Measurements from ENCODE around the gene HENMT1.

- TF ChIP-seq FOSL2 (IDR thresholded peaks at IDR 0.05) (no peak), FOSL2 (CRISPR knock-in tag; IDR thresholded peaks at IDR 0.05) (no peak; the same call in 1 of the 2 replicates), CTCF (IDR thresholded peaks at IDR 0.05) (no peak), KDM5A (IDR thresholded peaks at IDR 0.05) (no peak), POLR2A (IDR thresholded peaks at IDR 0.05; ENCODE audit: low read length) (no peak), MYC (IDR thresholded peaks at IDR 0.05; ENCODE audit: borderline replicate concordance, low read length) (no peak), MAFK (IDR thresholded peaks at IDR 0.05; ENCODE audit: partially characterized antibody) (no peak), EP300 (IDR thresholded peaks at IDR 0.05) (no peak), RCOR1 (IDR thresholded peaks at IDR 0.05; ENCODE audit: low read depth, low read length) (no peak), RAD21 (conservative IDR thresholded peaks at IDR 0.05 in 1 of 2, IDR thresholded peaks at IDR 0.05 in 1 of 2) (no peak)
Measured at GRCh38 chr1:108704496-108704895, 43.6 kb upstream of the HENMT1 start.
